Peyer's patch (tissue), 4 donors: ENCODE results near the gene SLC7A8.

ENCODE experiments used
- CTCF ChIP-seq, 6 experiments: fragments of 450-650 bp in 4 of 6; fragments of 200-600 bp in 2 of 6; sonication (generic) in 1 of 6; IDR thresholded peaks; one replicate each; pipeline ENCODE4 v1.5.1; 2017 to 2019; ENCODE audit warnings: antibody characterized with exemption in 6 of 6, mild to moderate bottlenecking in 3 of 6, moderate library complexity in 1 of 6
- POLR2A ChIP-seq, 2 donors: fragments of 450-650 bp; IDR thresholded peaks; one replicate each; pipeline ENCODE4 v1.5.1; 2017; ENCODE audit warnings: antibody characterized with exemption in 2 of 2, mild to moderate bottlenecking in 2 of 2, moderate library complexity in 2 of 2

DNA sequence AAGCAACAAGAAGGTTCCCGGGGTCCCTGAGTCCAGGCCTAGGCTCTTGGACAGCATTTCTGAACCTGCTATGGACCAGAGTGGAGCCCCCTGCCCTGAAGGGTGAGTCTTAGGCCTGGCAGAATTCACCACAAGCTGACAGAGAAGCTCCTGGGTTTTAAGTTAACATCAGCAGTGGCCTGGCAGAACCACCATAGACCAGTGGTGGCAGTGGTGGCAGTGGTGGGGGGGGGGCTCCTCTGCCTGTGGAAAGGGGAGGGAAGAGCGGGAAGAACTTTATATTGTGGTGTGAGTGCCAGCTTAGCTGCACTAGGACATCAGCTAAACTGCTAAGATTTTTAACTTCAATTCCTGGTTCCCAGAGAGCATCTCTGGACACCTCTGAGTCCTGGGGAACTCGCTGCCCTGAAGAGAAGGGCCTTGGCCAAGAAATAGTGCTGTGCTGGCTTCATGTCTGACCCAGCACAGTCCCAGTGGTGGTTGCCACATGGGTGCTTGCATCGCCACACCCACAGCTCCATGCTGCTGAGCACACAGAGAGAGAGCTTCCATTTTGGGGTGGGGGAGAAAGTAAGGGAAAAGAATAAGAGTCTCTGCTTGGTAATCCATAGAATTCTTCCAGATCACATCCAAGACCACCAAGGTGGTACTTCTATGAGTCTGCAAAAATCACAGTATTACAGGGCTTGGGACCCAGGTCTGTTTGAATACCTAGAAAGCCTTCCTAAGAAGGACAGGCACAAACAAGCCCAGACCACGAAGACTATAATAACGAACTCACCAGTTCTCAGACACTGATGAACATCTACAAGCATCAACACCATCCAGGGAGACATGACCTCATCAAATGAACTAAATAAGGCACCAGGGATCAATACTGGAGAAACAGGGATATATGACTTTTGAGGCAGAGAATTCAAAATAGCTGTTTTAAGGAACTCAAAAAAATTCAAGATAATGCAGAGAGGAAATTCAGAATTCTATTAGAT lies 33.9 kb upstream of the SLC7A8 start:
- TF ChIP-seq CTCF (IDR thresholded peaks at IDR 0.05): no peak
- no peak for TF ChIP-seq POLR2A (IDR thresholded peaks at IDR 0.05)
